NCI-H510A (cell line): Measurements from ENCODE around the gene NRXN3.

Source experiments
- DNase-seq: peaks from one replicate; lab custom pipeline; 2025; lab: John Stamatoyannopoulos, UW

The NRXN3 gene

GRCh38 chr14:79540394-79540793, 1370.2 kb downstream of the NRXN3 start:
- peak; percentile 23 for DNase-seq

- DNase-seq = no peak
These were observed 1371.9 kb downstream of the NRXN3 start for GRCh38 chr14:79542121-79542520.

- DNase-seq = no peak
These were observed 1373.2 kb downstream of the NRXN3 start for GRCh38 chr14:79543348-79543747.

GRCh38 chr14:79543967-79544697, 1374.0 kb downstream of the NRXN3 start:
- no peak for DNase-seq

GRCh38 chr14:79544698-79545070, 1374.5 kb downstream of the NRXN3 start:
- DNase-seq = no peak

GRCh38 chr14:79548836-79549235, 1378.7 kb downstream of the NRXN3 start:
- DNase-seq = no peak

GRCh38 chr14:79549515-79549914, 1379.3 kb downstream of the NRXN3 start:
- no peak for DNase-seq

GRCh38 chr14:79551523-79551922, 1381.3 kb downstream of the NRXN3 start:
- no peak for DNase-seq

GRCh38 chr14:79552778-79553177, 1382.6 kb downstream of the NRXN3 start:
- no peak for DNase-seq

- no peak for DNase-seq
These were observed 1384.6 kb downstream of the NRXN3 start for GRCh38 chr14:79554816-79555215.

- DNase-seq = no peak
These were observed 1385.3 kb downstream of the NRXN3 start for GRCh38 chr14:79555429-79555828.

GRCh38 chr14:79557309-79557708, 1387.1 kb downstream of the NRXN3 start:
- no peak for DNase-seq

- no peak for DNase-seq
These were observed 1392.0 kb downstream of the NRXN3 start for GRCh38 chr14:79562185-79562584.

- no peak for DNase-seq
These were observed 1394.2 kb downstream of the NRXN3 start for GRCh38 chr14:79564371-79564770.

- DNase-seq = no peak
These were observed 1397.1 kb downstream of the NRXN3 start for GRCh38 chr14:79567306-79567705.

- DNase-seq = no peak
These were observed 1398.4 kb downstream of the NRXN3 start for GRCh38 chr14:79568594-79568993.

GRCh38 chr14:79569072-79569471, 1398.9 kb downstream of the NRXN3 start:
- no peak for DNase-seq

- no peak for DNase-seq
These were observed 1400.5 kb downstream of the NRXN3 start for GRCh38 chr14:79570648-79571047.

GRCh38 chr14:79571366-79571765, 1401.2 kb downstream of the NRXN3 start:
- no peak for DNase-seq

GRCh38 chr14:79573486-79573885, 1403.3 kb downstream of the NRXN3 start:
- no peak for DNase-seq

- no peak for DNase-seq
These were observed 1404.9 kb downstream of the NRXN3 start for GRCh38 chr14:79575032-79575431.

GRCh38 chr14:79576424-79576823, 1406.3 kb downstream of the NRXN3 start:
- DNase-seq = no peak

- DNase-seq = no peak
These were observed 1408.3 kb downstream of the NRXN3 start for GRCh38 chr14:79578470-79578869.

- no peak for DNase-seq
These were observed 1410.2 kb downstream of the NRXN3 start for GRCh38 chr14:79580414-79580813.
